WTC11 (cell line): Measurements from ENCODE around the gene C1QTNF8. TPM values are rescaled to one million over a fixed set of nuclear protein-coding genes. Genes with fewer than 3 reads are reported as not detected.

Source experiments
- ATAC-seq: fragments of 200-7000 bp; cut with Tn5 transposase; 2 replicates; pipeline ENCODE4 v1.10.0; 2021; ENCODE audit warnings: mild to moderate bottlenecking, moderate library complexity
- CTCF ChIA-PET: fragments of 300-600 bp; sonication (Branson Sonifier 250); formaldehyde crosslinking; loops from one replicate; lab custom pipeline; 2021; ENCODE audit warnings: antibody characterized with exemption; lab: Charles Lee
- POLR2A ChIA-PET: fragments of 350-600 bp; sonication (Branson Sonifier 250); formaldehyde crosslinking; loops from one replicate; lab custom pipeline; 2021; ENCODE audit warnings: antibody characterized with exemption; lab: Charles Lee
- DNase-seq: peaks from one replicate; pipeline ENCODE4 v3.0.0; 2021; ENCODE audit warnings: low spot score
- H3K27ac Mint-ChIP-seq: 2 replicates; pipeline ENCODE4 v1.8.0; 2021; ENCODE audit warnings: mixed read lengths
- H3K27me3 Mint-ChIP-seq: 2 replicates; pipeline ENCODE4 v1.8.0; 2021; ENCODE audit warnings: low read depth, mild to moderate bottlenecking, moderate library complexity, mixed read lengths
- H3K36me3 Mint-ChIP-seq: 2 replicates; pipeline ENCODE4 v1.8.0; 2021; ENCODE audit warnings: mixed read lengths
- H3K4me1 Mint-ChIP-seq: 2 replicates; pipeline ENCODE4 v1.8.0; 2022; ENCODE audit warnings: mixed read lengths
- H3K4me3 Mint-ChIP-seq: 2 replicates; pipeline ENCODE4 v1.8.0; 2021; ENCODE audit warnings: mild to moderate bottlenecking, moderate library complexity, mixed read lengths
- H3K9me3 Mint-ChIP-seq: 2 replicates; pipeline ENCODE4 v1.8.0; 2021; ENCODE audit warnings: mixed read lengths
- AR ChIP-seq: fragments of 250-450 bp; sonication (Bioruptor Pico); IDR thresholded peaks from 2 replicates; pipeline ENCODE4 v1.9.0; 2021; ENCODE audit warnings: mild to moderate bottlenecking
- EMX1 ChIP-seq: fragments of 250-450 bp; sonication (Bioruptor Pico); IDR thresholded peaks from 2 replicates; pipeline ENCODE4 v1.8.0; 2021; ENCODE audit warnings: mild to moderate bottlenecking
- GABPB1 ChIP-seq: sonication (generic); formaldehyde crosslinking; IDR thresholded peaks from 2 replicates; pipeline ENCODE4 v1.8.1; 2023; ENCODE audit warnings: mild to moderate bottlenecking, missing genetic modification reagents
- HMGA2 ChIP-seq: fragments of 250-450 bp; sonication (Bioruptor Pico); IDR thresholded peaks from 2 replicates; pipeline ENCODE4 v1.4.0; 2021; ENCODE audit warnings: mild to moderate bottlenecking, moderate library complexity
- IRF1 ChIP-seq: sonication (generic); formaldehyde crosslinking; IDR thresholded peaks from 2 replicates; pipeline ENCODE4 v1.8.0; 2023; ENCODE audit warnings: missing genetic modification reagents
- IRF2 ChIP-seq: sonication (generic); formaldehyde crosslinking; IDR thresholded peaks from 2 replicates; pipeline ENCODE4 v1.8.0; 2022; ENCODE audit warnings: low read depth, missing genetic modification reagents, borderline replicate concordance
- MLX ChIP-seq: sonication (generic); formaldehyde crosslinking; IDR thresholded peaks from 2 replicates; pipeline ENCODE4 v1.8.1; 2023; ENCODE audit warnings: mild to moderate bottlenecking, missing genetic modification reagents, moderate library complexity
- NFATC4 ChIP-seq: fragments of 250-450 bp; sonication (Bioruptor Pico); IDR thresholded peaks from 2 replicates; pipeline ENCODE4 v1.9.0; 2021; ENCODE audit warnings: mild to moderate bottlenecking
- RORB ChIP-seq: fragments of 250-450 bp; sonication (Bioruptor Pico); IDR thresholded peaks from 2 replicates; pipeline ENCODE4 v1.9.0; 2021; ENCODE audit warnings: mild to moderate bottlenecking
- SMAD3 ChIP-seq: sonication (generic); formaldehyde crosslinking; IDR thresholded peaks from 2 replicates; pipeline ENCODE4 v1.8.0; 2022; ENCODE audit warnings: missing genetic modification reagents, mild to moderate bottlenecking, borderline replicate concordance
- SP1 ChIP-seq: sonication (generic); formaldehyde crosslinking; conservative IDR thresholded peaks from 2 replicates; pipeline ENCODE4 v1.8.1; 2022; ENCODE audit warnings: missing genetic modification reagents
- TCF7 ChIP-seq: sonication (generic); formaldehyde crosslinking; IDR thresholded peaks from 2 replicates; pipeline ENCODE4 v1.8.0; 2022; ENCODE audit warnings: mild to moderate bottlenecking, low read depth, missing genetic modification reagents, moderate library complexity
- TEAD4 ChIP-seq: sonication (generic); formaldehyde crosslinking; IDR thresholded peaks from 2 replicates; pipeline ENCODE4 v1.8.0; 2022; ENCODE audit warnings: mild to moderate bottlenecking, missing genetic modification reagents
- TP53 ChIP-seq: sonication (generic); formaldehyde crosslinking; IDR thresholded peaks from 2 replicates; pipeline ENCODE4 v1.8.1; 2023; ENCODE audit warnings: mild to moderate bottlenecking, missing genetic modification reagents
- ZMAT4 ChIP-seq: fragments of 250-450 bp; sonication (Bioruptor Pico); IDR thresholded peaks from 2 replicates; pipeline ENCODE4 v1.9.0; 2021; ENCODE audit warnings: mild to moderate bottlenecking
- ZNF138 ChIP-seq: sonication (generic); formaldehyde crosslinking; conservative IDR thresholded peaks from 2 replicates; pipeline ENCODE4 v1.8.1; 2022; ENCODE audit warnings: mild to moderate bottlenecking, moderate library complexity, missing genetic modification reagents
- ZNF232 ChIP-seq: sonication (generic); formaldehyde crosslinking; IDR thresholded peaks from 2 replicates; pipeline ENCODE4 v1.8.0; 2022; ENCODE audit warnings: mild to moderate bottlenecking, missing genetic modification reagents
- ZSCAN18 ChIP-seq: fragments of 250-450 bp; sonication (Bioruptor Pico); IDR thresholded peaks from 2 replicates; pipeline ENCODE4 v2.1.2; 2022; ENCODE audit warnings: mild to moderate bottlenecking, moderate library complexity
- total RNA-seq: library from RNA; stranded (reverse); gene quantifications from 3 replicates; pipeline ENCODE4 v1.2.3, GENCODE V29; 2021
- TF ChIP-seq, protein P1 (sequence below): sonication (generic); formaldehyde crosslinking; conservative IDR thresholded peaks from 2 replicates; pipeline ENCODE4 v1.8.1; 2023; ENCODE audit warnings: mild to moderate bottlenecking, low read depth, missing genetic modification reagents, moderate library complexity
- TF ChIP-seq, protein P2 (sequence below): sonication (generic); formaldehyde crosslinking; IDR thresholded peaks from 2 replicates; pipeline ENCODE4 v1.8.0; 2022; ENCODE audit warnings: mild to moderate bottlenecking, missing genetic modification reagents
- TF ChIP-seq, protein P3 (sequence below): sonication (generic); formaldehyde crosslinking; IDR thresholded peaks from 2 replicates; pipeline ENCODE4 v1.8.0; 2022; ENCODE audit warnings: mild to moderate bottlenecking, missing genetic modification reagents

Gene C1QTNF8
- total RNA-seq, 1 experiment from 2014 or later = 0.13 TPM

- no peak for ATAC-seq
- Mint-ChIP-seq H3K4me1 (no peaks in the 10 kb centered on the region), H3K27me3 (peaks cover 18% of the 10 kb centered on the region; the same call in 1 of the 2 replicates), H3K4me3 (no peak overlapping the region), H3K27ac (no peak overlapping the region), H3K9me3 (no peaks in the 10 kb centered on the region), H3K36me3 (no peaks in the 10 kb centered on the region)
- no peak for TF ChIP-seq HMGA2 (CRISPR knock-in tag)
- TF ChIP-seq SMAD3 (CRISPR knock-in tag) = no peak
- TF ChIP-seq AR (CRISPR knock-in tag) = no peak
- TF ChIP-seq, protein P1, sequence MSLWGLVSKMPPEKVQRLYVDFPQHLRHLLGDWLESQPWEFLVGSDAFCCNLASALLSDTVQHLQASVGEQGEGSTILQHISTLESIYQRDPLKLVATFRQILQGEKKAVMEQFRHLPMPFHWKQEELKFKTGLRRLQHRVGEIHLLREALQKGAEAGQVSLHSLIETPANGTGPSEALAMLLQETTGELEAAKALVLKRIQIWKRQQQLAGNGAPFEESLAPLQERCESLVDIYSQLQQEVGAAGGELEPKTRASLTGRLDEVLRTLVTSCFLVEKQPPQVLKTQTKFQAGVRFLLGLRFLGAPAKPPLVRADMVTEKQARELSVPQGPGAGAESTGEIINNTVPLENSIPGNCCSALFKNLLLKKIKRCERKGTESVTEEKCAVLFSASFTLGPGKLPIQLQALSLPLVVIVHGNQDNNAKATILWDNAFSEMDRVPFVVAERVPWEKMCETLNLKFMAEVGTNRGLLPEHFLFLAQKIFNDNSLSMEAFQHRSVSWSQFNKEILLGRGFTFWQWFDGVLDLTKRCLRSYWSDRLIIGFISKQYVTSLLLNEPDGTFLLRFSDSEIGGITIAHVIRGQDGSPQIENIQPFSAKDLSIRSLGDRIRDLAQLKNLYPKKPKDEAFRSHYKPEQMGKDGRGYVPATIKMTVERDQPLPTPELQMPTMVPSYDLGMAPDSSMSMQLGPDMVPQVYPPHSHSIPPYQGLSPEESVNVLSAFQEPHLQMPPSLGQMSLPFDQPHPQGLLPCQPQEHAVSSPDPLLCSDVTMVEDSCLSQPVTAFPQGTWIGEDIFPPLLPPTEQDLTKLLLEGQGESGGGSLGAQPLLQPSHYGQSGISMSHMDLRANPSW (CRISPR knock-in tag) = no peak
- no peak for TF ChIP-seq TEAD4
- TF ChIP-seq RORB (CRISPR knock-in tag) = no peak
- no peak for TF ChIP-seq IRF2 (CRISPR knock-in tag)
- no peak for TF ChIP-seq MLX (CRISPR knock-in tag)
- no peak for TF ChIP-seq ZMAT4 (CRISPR knock-in tag)
- TF ChIP-seq ZNF232 (CRISPR knock-in tag) = no peak
- no peak for TF ChIP-seq GABPB1 (CRISPR knock-in tag)
- TF ChIP-seq, protein P2, sequence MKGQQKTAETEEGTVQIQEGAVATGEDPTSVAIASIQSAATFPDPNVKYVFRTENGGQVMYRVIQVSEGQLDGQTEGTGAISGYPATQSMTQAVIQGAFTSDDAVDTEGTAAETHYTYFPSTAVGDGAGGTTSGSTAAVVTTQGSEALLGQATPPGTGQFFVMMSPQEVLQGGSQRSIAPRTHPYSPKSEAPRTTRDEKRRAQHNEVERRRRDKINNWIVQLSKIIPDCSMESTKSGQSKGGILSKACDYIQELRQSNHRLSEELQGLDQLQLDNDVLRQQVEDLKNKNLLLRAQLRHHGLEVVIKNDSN (CRISPR knock-in tag) = no peak
- no peak for TF ChIP-seq IRF1 (CRISPR knock-in tag)
- TF ChIP-seq TCF7 = no peak
- no peak for TF ChIP-seq EMX1 (CRISPR knock-in tag)
- TF ChIP-seq SP1 (CRISPR knock-in tag) = no peak
- CTCF ChIA-PET = interaction anchor here (2.4 kb wide), 1 partner anchor 10 kb away, joined by 8 read pairs; no protein-coding TSS in a partner anchor
- POLR2A ChIA-PET = interaction anchor here (0.7 to 1.1 kb wide), 2 partner anchors 34 to 397 kb away, joined by 3 to 6 read pairs; no protein-coding TSS in a partner anchor
- no peak for DNase-seq
These were observed 16.6 kb upstream of the C1QTNF8 start for GRCh38 chr16:1112506-1113184.

- Mint-ChIP-seq H3K4me3 (no peak overlapping the region), H3K27me3 (peaks cover 18% of the 10 kb centered on the region; the same call in 1 of the 2 replicates), H3K27ac (peak overlapping the region; percentile 39; the same call in 1 of the 2 replicates), H3K4me1 (no peaks in the 10 kb centered on the region), H3K36me3 (no peaks in the 10 kb centered on the region), H3K9me3 (no peaks in the 10 kb centered on the region)
- CTCF ChIA-PET = no interaction called here
- POLR2A ChIA-PET = no interaction called here
- DNase-seq (no peak), ATAC-seq (no peak)
- TF ChIP-seq ZSCAN18 (CRISPR knock-in tag) = no peak
- no peak for TF ChIP-seq RORB (CRISPR knock-in tag)
- no peak for TF ChIP-seq ZNF138
- TF ChIP-seq, protein P3, sequence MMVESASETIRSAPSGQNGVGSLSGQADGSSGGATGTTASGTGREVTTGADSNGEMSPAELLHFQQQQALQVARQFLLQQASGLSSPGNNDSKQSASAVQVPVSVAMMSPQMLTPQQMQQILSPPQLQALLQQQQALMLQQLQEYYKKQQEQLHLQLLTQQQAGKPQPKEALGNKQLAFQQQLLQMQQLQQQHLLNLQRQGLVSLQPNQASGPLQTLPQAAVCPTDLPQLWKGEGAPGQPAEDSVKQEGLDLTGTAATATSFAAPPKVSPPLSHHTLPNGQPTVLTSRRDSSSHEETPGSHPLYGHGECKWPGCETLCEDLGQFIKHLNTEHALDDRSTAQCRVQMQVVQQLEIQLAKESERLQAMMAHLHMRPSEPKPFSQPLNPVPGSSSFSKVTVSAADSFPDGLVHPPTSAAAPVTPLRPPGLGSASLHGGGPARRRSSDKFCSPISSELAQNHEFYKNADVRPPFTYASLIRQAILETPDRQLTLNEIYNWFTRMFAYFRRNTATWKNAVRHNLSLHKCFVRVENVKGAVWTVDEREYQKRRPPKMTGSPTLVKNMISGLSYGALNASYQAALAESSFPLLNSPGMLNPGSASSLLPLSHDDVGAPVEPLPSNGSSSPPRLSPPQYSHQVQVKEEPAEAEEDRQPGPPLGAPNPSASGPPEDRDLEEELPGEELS (CRISPR knock-in tag) = no peak
- no peak for TF ChIP-seq TP53 (CRISPR knock-in tag)
- no peak for TF ChIP-seq NFATC4 (CRISPR knock-in tag)
These were observed 13.6 kb upstream of the C1QTNF8 start for GRCh38 chr16:1109648-1110047.
